H9 (cell line): ENCODE results near the gene TRA2B. TPM values are rescaled to one million over a fixed set of nuclear protein-coding genes. Genes with fewer than 3 reads are reported as not detected.

Experiments
- DNase-seq: peaks from one replicate; pipeline ENCODE4 v3.0.0-alpha.2; 2017
- H2AFZ ChIP-seq: one replicate; pipeline ENCODE4 v1.6.1; 2013; ENCODE audit warnings: mild to moderate bottlenecking, low read length, control low read depth, moderate library complexity
- H2AK5ac ChIP-seq: 2 replicates; pipeline ENCODE4 v1.6.1; 2013; ENCODE audit warnings: low read length, control low read depth, mixed read lengths; ENCODE audit not compliant: insufficient read length
- H2BK120ac ChIP-seq: one replicate; pipeline ENCODE4 v1.6.1; 2013; ENCODE audit warnings: low read depth, mild to moderate bottlenecking, low read length, control low read depth, inconsistent platforms; ENCODE audit not compliant: poor library complexity, severe bottlenecking
- H2BK12ac ChIP-seq: 2 replicates; pipeline ENCODE4 v1.6.1; 2013; ENCODE audit warnings: low read length, control low read depth, mixed read lengths, low read depth; ENCODE audit not compliant: insufficient read length
- H2BK15ac ChIP-seq: 2 replicates; pipeline ENCODE4 v1.6.1; 2013; ENCODE audit warnings: low read depth, low read length, control low read depth
- H2BK20ac ChIP-seq: one replicate; pipeline ENCODE4 v1.6.1; 2013; ENCODE audit warnings: low read depth, mild to moderate bottlenecking, low read length, control low read depth, inconsistent platforms; ENCODE audit not compliant: poor library complexity, severe bottlenecking
- H2BK5ac ChIP-seq: 2 replicates; pipeline ENCODE4 v1.6.1; 2013; ENCODE audit warnings: low read length, control low read depth, mixed read lengths; ENCODE audit not compliant: insufficient read length
- H3K14ac ChIP-seq: 2 replicates; pipeline ENCODE4 v1.6.1; 2013; ENCODE audit warnings: low read length, control low read depth; ENCODE audit not compliant: insufficient read depth
- H3K18ac ChIP-seq: 2 replicates; pipeline ENCODE4 v1.6.1; 2013; ENCODE audit warnings: low read depth, mild to moderate bottlenecking, mixed read lengths, low read length, control low read depth; ENCODE audit not compliant: insufficient read length
- H3K23ac ChIP-seq: 2 replicates; pipeline ENCODE4 v1.6.1; 2013; ENCODE audit warnings: low read length, control low read depth, mixed read lengths, low read depth; ENCODE audit not compliant: insufficient read length
- H3K23me2 ChIP-seq: 2 replicates; pipeline ENCODE4 v1.6.1; 2013; ENCODE audit warnings: low read depth, mild to moderate bottlenecking, mixed read lengths, low read length, control low read depth; ENCODE audit not compliant: insufficient read length, poor library complexity, severe bottlenecking
- H3K27ac ChIP-seq: 2 replicates; pipeline ENCODE4 v1.5.1; 2013; ENCODE audit warnings: low read length, control low read depth, mixed read lengths, low read depth; ENCODE audit not compliant: insufficient read length
- H3K27me3 ChIP-seq: 2 replicates; pipeline ENCODE4 v1.6.1; 2013; ENCODE audit warnings: low read length, control low read depth, inconsistent platforms; ENCODE audit not compliant: insufficient read depth
- H3K4ac ChIP-seq: 2 replicates; pipeline ENCODE4 v1.6.1; 2013; ENCODE audit warnings: low read depth, mild to moderate bottlenecking, control low read depth, inconsistent platforms, low read length, moderate library complexity
- H3K4me1 ChIP-seq: 2 replicates; pipeline ENCODE4 v1.6.1; 2013; ENCODE audit warnings: low read length, control low read depth, inconsistent platforms; ENCODE audit not compliant: insufficient read depth
- H3K4me2 ChIP-seq: 2 replicates; pipeline ENCODE4 v1.6.1; 2013; ENCODE audit warnings: low read length, control low read depth, mixed read lengths; ENCODE audit not compliant: insufficient read length, insufficient read depth
- H3K56ac ChIP-seq: 2 replicates; pipeline ENCODE4 v1.6.1; 2013; ENCODE audit warnings: low read depth, mild to moderate bottlenecking, mixed read lengths, low read length, control low read depth; ENCODE audit not compliant: insufficient read length
- H3K79me1 ChIP-seq: 2 replicates; pipeline ENCODE4 v1.6.1; 2013; ENCODE audit warnings: low read depth, mild to moderate bottlenecking, moderate library complexity, low read length, control low read depth, inconsistent platforms; ENCODE audit not compliant: insufficient read depth, poor library complexity, severe bottlenecking
- H3K79me2 ChIP-seq: 2 replicates; pipeline ENCODE4 v1.6.1; 2013; ENCODE audit warnings: low read length, control low read depth, inconsistent platforms; ENCODE audit not compliant: insufficient read depth
- H3K9ac ChIP-seq: 2 replicates; pipeline ENCODE4 v1.6.1; 2013; ENCODE audit warnings: low read length, control low read depth, mixed read lengths; ENCODE audit not compliant: insufficient read length; ENCODE audit errors: extremely low read depth
- H3K9me3 ChIP-seq: one replicate; pipeline ENCODE4 v1.6.1; 2013; ENCODE audit warnings: low read depth, low read length, inconsistent platforms; ENCODE audit not compliant: control insufficient read depth
- H3T11ph ChIP-seq: one replicate; pipeline ENCODE4 v1.6.1; 2013; ENCODE audit warnings: mild to moderate bottlenecking, low read length, control low read depth, inconsistent platforms
- H4K20me1 ChIP-seq: one replicate; pipeline ENCODE4 v1.6.1; 2013; ENCODE audit not compliant: control insufficient read depth, insufficient read length, insufficient read depth
- H4K5ac ChIP-seq: 2 replicates; pipeline ENCODE4 v1.6.1; 2013; ENCODE audit warnings: low read depth, mild to moderate bottlenecking, mixed read lengths, low read length, control low read depth; ENCODE audit not compliant: insufficient read length
- H4K8ac ChIP-seq: replicated peaks from 2 replicates; pipeline ENCODE4 v1.6.1; 2013; ENCODE audit warnings: low read length, control low read depth, mixed read lengths, low read depth; ENCODE audit not compliant: insufficient read length
- H4K91ac ChIP-seq: 2 replicates; pipeline ENCODE4 v1.6.1; 2013; ENCODE audit warnings: low read depth, mild to moderate bottlenecking, moderate library complexity, mixed read lengths, low read length, control low read depth; ENCODE audit not compliant: insufficient read length
- H3K27ac Mint-ChIP-seq, 3 experiments: 2 replicates in 2 of 3; 3 replicates in 1 of 3; pipeline ENCODE4 v1.8.0; 2020 to 2021; ENCODE audit warnings: mixed read lengths in 3 of 3, mild to moderate bottlenecking in 1 of 3, moderate library complexity in 1 of 3
- H3K27me3 Mint-ChIP-seq: 2 replicates; pipeline ENCODE4 v1.8.0; 2021; ENCODE audit warnings: low read depth, mild to moderate bottlenecking, moderate library complexity, mixed read lengths
- H3K36me3 Mint-ChIP-seq, 3 experiments: 2 replicates in 2 of 3; 3 replicates in 1 of 3; pipeline ENCODE4 v1.8.0; 2020 to 2021; ENCODE audit warnings: low read depth in 3 of 3, mixed read lengths in 3 of 3; ENCODE audit not compliant: insufficient read depth in 1 of 3
- H3K4me1 Mint-ChIP-seq, 2 experiments: 2 replicates each; pipeline ENCODE4 v1.8.0; 2020; ENCODE audit warnings: mixed read lengths in 2 of 2
- H3K4me3 Mint-ChIP-seq, 2 experiments: 2 replicates in 1 of 2; 3 replicates in 1 of 2; pipeline ENCODE4 v1.8.0; 2020 to 2021; ENCODE audit warnings: mild to moderate bottlenecking in 2 of 2, mixed read lengths in 2 of 2, moderate library complexity in 1 of 2
- H3K9me3 Mint-ChIP-seq, 2 experiments: 2 replicates in 1 of 2; 3 replicates in 1 of 2; pipeline ENCODE4 v1.8.0; 2020; ENCODE audit warnings: mild to moderate bottlenecking in 2 of 2, mixed read lengths in 2 of 2, moderate library complexity in 1 of 2
- CTCF ChIP-seq: fragments of 200-600 bp; sonication (generic); conservative IDR thresholded peaks from 3 replicates; pipeline ENCODE4 v1.8.0; 2021; ENCODE audit warnings: antibody characterized with exemption, mild to moderate bottlenecking
- total RNA-seq: library from RNA; stranded (reverse); gene quantifications from 2 replicates; pipeline ENCODE4 v1.2.1, GENCODE V29; 2021

The TRA2B gene
- total RNA-seq, 1 experiment from 2014 or later, result 344 TPM

GRCh38 chr3:185866995-185867394 lies 70.8 kb downstream of the TRA2B start:
- no peaks in the 10 kb centered on the region for H3K27me3 ChIP-seq
- no peak overlapping the region for H4K91ac ChIP-seq
- H2BK5ac ChIP-seq, result no peak overlapping the region
- H3K27me3 Mint-ChIP-seq, result no peaks in the 10 kb centered on the region
- H2BK15ac ChIP-seq, result no peak overlapping the region
- H4K20me1 ChIP-seq, result no peaks in the 10 kb centered on the region
- peaks cover 5 to 13% of the 10 kb centered on the region in 2 experiments for H3K4me1 Mint-ChIP-seq
- H3K27ac Mint-ChIP-seq, result peak overlapping the region in 1 of 3 experiments; percentile 15; a peak in 1 of 7 replicates
- H3K14ac ChIP-seq, result no peak overlapping the region
- H3K23ac ChIP-seq, result no peak overlapping the region
- H4K5ac ChIP-seq, result no peak overlapping the region
- H4K8ac ChIP-seq, result no peak overlapping the region
- no peak overlapping the region for H2AK5ac ChIP-seq
- H3K9me3 ChIP-seq, result no peaks in the 10 kb centered on the region
- no peak overlapping the region for H2AFZ ChIP-seq
- H2BK12ac ChIP-seq, result no peak overlapping the region
- no peak overlapping the region for H3K4me3 Mint-ChIP-seq
- no peaks in the 10 kb centered on the region for H3K9me3 Mint-ChIP-seq
- H3K4me2 ChIP-seq, result no peak overlapping the region
- no peaks in the 10 kb centered on the region for H3K23me2 ChIP-seq
- no peak overlapping the region for H3T11ph ChIP-seq
- H2BK120ac ChIP-seq, result no peak overlapping the region
- no peak overlapping the region for H3K9ac ChIP-seq
- no peak for DNase-seq
- H3K27ac ChIP-seq, result no peak overlapping the region
- H3K79me1 ChIP-seq, result no peaks in the 10 kb centered on the region
- H3K36me3 Mint-ChIP-seq, result no peaks in the 10 kb centered on the region
- no peaks in the 10 kb centered on the region for H3K4me1 ChIP-seq
- no peak overlapping the region for H3K4ac ChIP-seq
- H3K79me2 ChIP-seq, result no peaks in the 10 kb centered on the region
- no peak overlapping the region for H3K56ac ChIP-seq
- no peak overlapping the region for H2BK20ac ChIP-seq
- H3K18ac ChIP-seq, result no peak overlapping the region
- no peak for TF ChIP-seq CTCF
